ENCODE results near the gene ACBD6.

DNA sequence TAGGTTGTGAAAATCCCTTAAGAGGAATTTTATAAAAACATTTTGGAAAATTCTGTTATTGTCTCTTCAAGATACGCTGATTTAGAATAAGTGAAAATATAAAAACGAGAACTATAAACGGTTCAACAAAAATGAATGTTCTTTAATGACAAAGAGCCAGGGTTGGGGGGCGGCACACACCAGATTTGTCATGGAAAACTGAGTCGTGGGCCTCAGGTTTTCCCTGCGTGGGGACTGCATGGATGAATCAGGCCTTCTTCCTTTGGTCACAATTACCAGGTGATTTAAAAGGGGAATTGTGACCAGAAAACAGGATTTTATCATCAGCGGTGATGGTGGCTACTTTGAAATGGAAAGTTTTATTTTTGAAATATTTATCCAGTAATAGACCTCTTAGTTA is 263.7 kb downstream of the ACBD6 start:
- TF ChIP-seq, protein P1, sequence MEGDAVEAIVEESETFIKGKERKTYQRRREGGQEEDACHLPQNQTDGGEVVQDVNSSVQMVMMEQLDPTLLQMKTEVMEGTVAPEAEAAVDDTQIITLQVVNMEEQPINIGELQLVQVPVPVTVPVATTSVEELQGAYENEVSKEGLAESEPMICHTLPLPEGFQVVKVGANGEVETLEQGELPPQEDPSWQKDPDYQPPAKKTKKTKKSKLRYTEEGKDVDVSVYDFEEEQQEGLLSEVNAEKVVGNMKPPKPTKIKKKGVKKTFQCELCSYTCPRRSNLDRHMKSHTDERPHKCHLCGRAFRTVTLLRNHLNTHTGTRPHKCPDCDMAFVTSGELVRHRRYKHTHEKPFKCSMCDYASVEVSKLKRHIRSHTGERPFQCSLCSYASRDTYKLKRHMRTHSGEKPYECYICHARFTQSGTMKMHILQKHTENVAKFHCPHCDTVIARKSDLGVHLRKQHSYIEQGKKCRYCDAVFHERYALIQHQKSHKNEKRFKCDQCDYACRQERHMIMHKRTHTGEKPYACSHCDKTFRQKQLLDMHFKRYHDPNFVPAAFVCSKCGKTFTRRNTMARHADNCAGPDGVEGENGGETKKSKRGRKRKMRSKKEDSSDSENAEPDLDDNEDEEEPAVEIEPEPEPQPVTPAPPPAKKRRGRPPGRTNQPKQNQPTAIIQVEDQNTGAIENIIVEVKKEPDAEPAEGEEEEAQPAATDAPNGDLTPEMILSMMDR (IDR thresholded peaks at IDR 0.05; ENCODE audit: low read length), result no peak
- no peak for TF ChIP-seq EZH2 (IDR thresholded peaks at IDR 0.05; ENCODE audit: borderline replicate concordance, low read length)
